HUDEP-2 (cell line): ENCODE results near the gene L1TD1.
"Not testable (repeated sequence)": the region's sequence is repeated elsewhere in the genome, so short reads cannot be mapped to it uniquely, and the experiment has no call there.

Source experiments
- DNase-seq, 76 experiments: peaks; one replicate each; lab custom pipeline; 2025; ENCODE audit not compliant: unreplicated experiment in 76 of 76; lab: John Stamatoyannopoulos, UW

The L1TD1 gene

GRCh38 chr1:62196086-62196690 is 1.5 kb downstream of the L1TD1 start:
- DNase-seq = no peak

- no peak for DNase-seq
Observed at GRCh38 chr1:62198069-62198780, 3.6 kb downstream of the L1TD1 start.

GRCh38 chr1:62198781-62199125 is 4.1 kb downstream of the L1TD1 start:
- no peak for DNase-seq

- no peak for DNase-seq
Observed at GRCh38 chr1:62207187-62207586, 12.5 kb downstream of the L1TD1 start.

GRCh38 chr1:62208087-62208486 is 13.4 kb downstream of the L1TD1 start:
- DNase-seq = no peak

- DNase-seq = no peak
Observed at GRCh38 chr1:62208970-62209369, 14.3 kb downstream of the L1TD1 start.

- no peak for DNase-seq
Observed at GRCh38 chr1:62209931-62210595, 15.4 kb downstream of the L1TD1 start.

GRCh38 chr1:62210960-62211359 is 16.3 kb downstream of the L1TD1 start:
- DNase-seq = no peak

- DNase-seq = no peak
Observed at GRCh38 chr1:62212411-62212810, 17.8 kb downstream of the L1TD1 start.

GRCh38 chr1:62213075-62213914 is 18.6 kb downstream of the L1TD1 start:
- no peak for DNase-seq

- DNase-seq = no peak
Observed at GRCh38 chr1:62218604-62219003, 24.0 kb downstream of the L1TD1 start.

GRCh38 chr1:62220456-62220855 is 25.8 kb downstream of the L1TD1 start:
- DNase-seq = not testable (repeated sequence)

GRCh38 chr1:62221171-62221570 is 26.5 kb downstream of the L1TD1 start:
- DNase-seq = no peak

- DNase-seq = no peak
Observed at GRCh38 chr1:62222321-62222720, 27.7 kb downstream of the L1TD1 start.

GRCh38 chr1:62224182-62224581 is 29.5 kb downstream of the L1TD1 start:
- no peak for DNase-seq

GRCh38 chr1:62227496-62227895 is 32.8 kb downstream of the L1TD1 start:
- DNase-seq = no peak

- no peak for DNase-seq
Observed at GRCh38 chr1:62228136-62228882, 33.7 kb downstream of the L1TD1 start.

- no peak for DNase-seq
Observed at GRCh38 chr1:62228883-62229187, 34.2 kb downstream of the L1TD1 start.

- DNase-seq = no peak
Observed at GRCh38 chr1:62229468-62229867, 34.8 kb downstream of the L1TD1 start.

- DNase-seq = no peak
Observed at GRCh38 chr1:62229932-62230331, 35.3 kb downstream of the L1TD1 start.

- no peak for DNase-seq
Observed at GRCh38 chr1:62230718-62231117, 36.1 kb downstream of the L1TD1 start.
